HG03280 (cell line): ENCODE measurements around the gene GRID1.
"Not testable (repeated sequence)": the region's sequence is repeated elsewhere in the genome, so short reads cannot be mapped to it uniquely, and the experiment has no call there.

ENCODE experiments used
- ATAC-seq: cut with Tn5 transposase; IDR thresholded peaks from one replicate; pipeline ENCODE4 v1.9.1; 2021; ENCODE audit warnings: mild to moderate bottlenecking, moderate library complexity; ENCODE audit not compliant: unreplicated experiment

The GRID1 gene

DNA sequence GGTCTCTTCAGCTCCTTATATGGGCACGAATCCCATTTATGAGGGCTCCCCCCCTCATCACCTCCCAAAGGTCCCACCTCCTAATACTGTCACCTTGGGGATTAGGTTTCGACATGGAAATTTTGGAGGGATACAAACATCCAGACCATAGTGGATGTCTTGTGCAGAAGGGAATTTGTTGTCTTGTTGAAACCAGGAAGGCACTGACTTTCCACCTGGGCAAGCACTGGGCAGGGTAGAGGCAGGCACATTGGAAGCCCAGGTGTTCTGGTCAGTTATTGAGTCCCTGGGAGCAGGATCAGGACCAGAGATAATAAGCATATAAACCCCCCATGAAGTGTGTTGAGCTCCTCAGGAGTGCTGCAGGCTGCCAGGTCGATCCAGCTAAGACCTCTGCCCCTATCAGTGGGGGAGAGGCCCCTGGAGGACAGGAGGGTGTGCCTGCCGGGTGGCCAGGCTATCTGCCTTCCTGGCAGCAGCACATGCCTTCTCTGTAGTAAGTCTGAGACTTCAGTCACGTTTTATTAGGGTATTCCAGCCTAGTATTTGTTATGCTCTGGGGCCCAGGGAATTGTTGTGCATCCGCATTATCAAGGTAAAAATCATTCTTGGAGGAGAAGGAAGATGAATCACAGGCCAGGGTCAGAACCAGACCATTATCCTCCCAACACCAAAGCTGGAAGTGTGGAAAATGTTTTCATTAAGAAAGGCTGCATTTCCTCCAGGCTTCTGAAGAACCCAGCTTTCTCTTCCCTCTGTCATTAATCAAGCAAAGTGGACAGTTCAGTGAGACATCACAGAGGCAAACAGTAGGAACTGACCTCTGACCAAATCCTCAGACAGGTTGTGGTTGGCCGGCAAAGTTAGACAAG lies 503.1 kb downstream of the GRID1 start:
- ATAC-seq = no peak

GRCh38 chr10:85862771-85863170 lies 503.8 kb downstream of the GRID1 start:
- no peak for ATAC-seq

DNA sequence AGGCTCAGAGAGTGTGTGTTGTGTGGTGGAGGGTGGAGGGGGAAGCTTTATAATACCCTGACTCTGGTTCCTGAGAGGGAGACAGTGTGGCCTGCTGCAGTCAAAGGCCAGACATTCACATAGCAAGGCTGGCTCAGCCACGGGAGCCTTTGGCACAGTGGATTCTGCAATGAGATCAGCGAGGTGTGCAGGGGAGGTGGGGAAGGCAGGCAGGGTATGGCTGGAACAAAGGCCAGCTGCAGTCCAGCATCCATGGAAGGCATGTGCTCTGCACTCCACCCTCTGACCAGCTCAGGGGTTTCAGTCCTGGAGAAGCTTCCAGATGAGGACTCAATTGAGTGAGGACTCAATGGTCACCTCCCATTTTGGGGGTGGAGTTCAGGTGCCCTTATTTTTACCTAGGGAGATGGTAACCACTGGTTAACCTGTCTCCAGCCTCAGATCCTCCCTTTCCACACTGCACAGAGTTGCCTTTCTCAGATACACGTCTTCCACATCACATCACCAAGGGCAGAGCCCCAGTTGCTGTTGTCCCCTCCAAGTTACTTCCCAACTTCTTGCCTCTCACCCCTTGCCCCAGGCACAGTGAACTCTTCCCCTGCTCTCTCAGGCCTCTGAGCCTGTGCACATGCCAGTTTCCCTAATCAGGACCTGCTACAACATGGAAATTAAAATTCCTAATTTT lies 504.9 kb downstream of the GRID1 start:
- ATAC-seq = no peak

- no peak for ATAC-seq
Observed at GRCh38 chr10:85859859-85860258, 506.7 kb downstream of the GRID1 start.

DNA sequence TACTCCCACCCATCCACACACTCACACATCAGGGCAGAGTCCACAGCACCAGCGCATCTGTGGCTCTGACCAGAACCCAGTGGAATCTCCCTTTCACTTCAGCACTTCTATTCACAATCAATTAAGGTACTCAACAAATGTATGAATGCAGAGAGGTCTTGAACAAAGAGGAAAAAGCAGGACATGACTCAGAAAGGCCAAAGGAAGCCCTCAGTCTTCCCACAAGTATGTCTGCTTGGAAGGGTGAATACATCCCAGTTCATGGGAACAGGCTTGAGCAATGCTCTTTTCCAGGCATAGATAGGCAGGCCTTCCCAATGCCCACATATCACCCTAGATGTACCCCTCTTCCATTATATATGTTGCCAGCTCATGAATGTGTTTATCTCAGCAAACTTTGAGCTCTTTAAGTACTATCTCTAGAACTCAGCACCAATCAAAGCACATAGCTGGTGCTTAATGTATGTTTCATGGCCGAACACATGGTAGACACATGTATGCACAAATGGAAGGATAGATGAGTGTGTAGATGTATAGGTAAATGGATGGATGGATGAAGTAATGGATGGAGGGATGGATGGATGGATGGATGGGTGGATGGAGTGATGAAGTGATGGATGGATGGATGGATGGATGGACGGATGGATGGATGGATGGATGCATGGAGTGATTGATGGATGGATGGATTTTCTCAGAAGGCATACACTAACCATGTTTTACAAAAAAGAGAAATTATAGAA lies 507.6 kb downstream of the GRID1 start:
- no peak for ATAC-seq

DNA sequence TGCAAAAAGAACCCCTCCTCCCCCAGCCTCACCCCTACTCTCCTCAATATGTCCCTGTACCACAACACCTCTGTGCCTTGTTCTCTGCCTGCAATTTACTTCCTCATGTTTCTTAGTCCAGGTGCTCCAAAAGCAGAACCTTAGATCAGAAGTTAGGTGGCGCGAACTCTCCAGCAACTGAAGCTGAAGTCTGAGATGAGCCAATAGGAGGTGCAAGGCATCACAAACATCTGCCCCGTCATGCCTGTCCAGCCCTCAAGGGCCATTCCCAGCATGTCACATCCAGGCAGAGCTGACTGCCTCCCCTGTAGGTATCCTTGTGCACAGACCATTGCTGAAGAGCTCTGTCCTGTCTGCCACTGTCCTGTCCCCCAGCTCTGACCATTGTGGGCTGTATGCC lies 508.8 kb downstream of the GRID1 start:
- ATAC-seq = no peak

DNA sequence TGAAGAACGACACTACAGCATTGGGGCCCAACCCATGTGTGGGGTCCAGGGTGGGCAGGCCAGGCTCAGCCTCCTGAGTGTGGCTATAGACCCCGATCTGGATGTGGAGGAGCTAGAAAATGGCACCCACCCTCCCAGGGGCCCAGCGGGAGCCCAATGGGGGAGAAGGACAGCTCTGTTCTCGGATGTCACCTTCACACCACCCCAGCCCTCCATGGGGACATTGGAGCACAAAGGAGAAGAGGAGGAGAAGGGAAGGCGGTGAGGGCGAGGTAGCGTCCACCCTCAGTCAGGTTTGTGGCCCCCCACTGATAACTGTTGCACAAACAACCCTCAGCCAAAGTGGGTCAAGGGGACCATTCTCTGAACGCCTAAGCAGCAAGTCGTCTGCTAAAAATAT lies 509.3 kb downstream of the GRID1 start:
- no peak for ATAC-seq

DNA sequence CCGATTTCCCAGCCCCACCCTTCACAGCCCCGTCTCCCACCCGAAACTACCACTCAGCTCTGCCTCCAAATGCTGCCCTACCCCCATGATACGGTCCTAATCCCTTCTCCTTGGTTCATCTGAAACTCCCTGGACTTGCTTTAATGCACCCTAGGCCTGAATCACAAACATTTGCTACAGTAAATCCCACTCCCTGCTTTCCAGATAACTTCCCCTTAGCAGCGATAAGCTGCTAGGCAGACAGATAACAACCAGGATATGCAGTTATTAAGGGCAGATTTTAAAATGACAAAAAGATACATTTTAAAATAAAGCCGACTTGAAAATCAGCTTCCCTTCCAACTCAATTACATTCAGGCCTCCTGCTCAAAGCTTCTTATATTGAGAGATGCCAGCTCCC lies 514.7 kb downstream of the GRID1 start:
- ATAC-seq = no peak

DNA sequence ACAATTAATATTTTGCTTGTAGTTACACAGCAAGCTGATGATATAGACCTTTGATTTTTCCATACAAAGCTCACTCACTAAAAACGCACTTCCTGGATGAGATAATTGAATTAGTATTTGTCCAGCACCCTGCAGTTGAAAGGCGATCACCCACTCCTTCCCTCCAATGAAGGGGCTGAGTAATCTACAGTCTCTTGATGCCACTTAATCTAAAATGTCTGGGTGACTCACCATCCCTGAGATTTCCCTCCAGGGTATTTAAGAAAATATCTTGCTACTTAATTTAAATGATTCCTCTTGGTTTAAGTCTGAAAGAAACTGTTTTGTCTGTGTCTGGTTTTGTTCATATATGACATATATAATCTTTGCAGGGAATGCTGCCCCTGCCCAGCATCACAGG lies 515.3 kb downstream of the GRID1 start:
- no peak for ATAC-seq

DNA sequence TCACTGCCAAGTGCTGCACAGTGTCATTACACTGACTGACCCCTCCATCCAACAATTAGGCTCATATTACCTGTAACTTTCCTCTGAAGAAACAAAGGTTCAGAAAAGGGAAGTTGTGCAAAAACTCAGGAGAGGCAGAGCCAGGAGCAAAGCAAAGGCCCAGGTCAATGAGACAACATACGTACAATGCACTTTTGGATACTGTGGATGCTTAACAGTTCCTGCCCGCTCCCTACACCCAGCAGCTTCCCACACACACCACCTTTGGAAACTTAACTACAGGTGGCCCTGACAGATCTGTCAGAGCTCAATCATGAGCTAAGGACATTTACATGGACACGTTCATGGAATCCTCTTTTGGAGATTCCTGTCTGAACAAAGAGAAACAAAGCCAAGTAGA lies 515.9 kb downstream of the GRID1 start:
- no peak for ATAC-seq

GRCh38 chr10:85849315-85849714 lies 517.3 kb downstream of the GRID1 start:
- no peak for ATAC-seq

DNA sequence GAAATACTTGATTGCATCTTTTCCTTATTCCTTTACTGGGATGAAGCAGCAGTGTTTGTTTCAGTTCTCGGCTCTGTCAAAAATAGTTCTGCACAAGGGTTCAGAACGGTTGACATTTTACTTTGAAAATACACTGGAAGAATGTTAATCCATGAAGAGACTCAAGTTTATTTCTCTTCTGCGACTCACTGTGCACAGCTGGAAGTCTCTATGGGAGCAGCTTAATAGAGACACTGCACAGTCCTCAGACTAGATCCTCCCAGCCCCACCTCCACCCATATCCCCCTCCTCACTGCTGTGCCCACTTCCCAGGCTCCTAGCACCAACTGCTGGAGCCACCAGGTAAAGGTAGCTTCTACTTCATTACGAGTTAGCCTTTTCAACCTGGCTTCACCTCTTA lies 517.8 kb downstream of the GRID1 start:
- ATAC-seq = no peak

- no peak for ATAC-seq
Observed at GRCh38 chr10:85847085-85847484, 519.5 kb downstream of the GRID1 start.

GRCh38 chr10:85838660-85839059 lies 527.9 kb downstream of the GRID1 start:
- ATAC-seq = not testable (repeated sequence)

DNA sequence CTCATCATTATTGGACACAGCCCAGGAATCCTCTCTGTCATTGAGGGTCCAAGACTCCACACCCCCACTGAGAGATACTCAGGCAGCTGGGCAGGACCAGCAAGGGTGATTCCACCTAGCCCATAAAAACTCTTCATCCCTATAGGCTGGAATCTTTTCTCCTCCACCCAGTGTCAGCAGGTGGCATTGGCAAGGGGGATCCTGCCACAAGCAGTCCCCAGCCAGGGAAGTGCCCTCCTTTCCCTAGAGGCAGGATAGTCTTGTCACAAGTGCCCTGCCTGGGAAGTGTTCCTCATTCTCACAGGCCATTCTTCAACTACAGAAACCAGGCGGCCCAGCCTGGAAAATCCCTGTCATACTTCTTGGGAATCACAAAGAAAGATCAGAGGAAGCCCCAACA lies 533.6 kb downstream of the GRID1 start:
- no peak for ATAC-seq

- ATAC-seq = no peak
Observed at GRCh38 chr10:85831422-85831821, 535.2 kb downstream of the GRID1 start.

DNA sequence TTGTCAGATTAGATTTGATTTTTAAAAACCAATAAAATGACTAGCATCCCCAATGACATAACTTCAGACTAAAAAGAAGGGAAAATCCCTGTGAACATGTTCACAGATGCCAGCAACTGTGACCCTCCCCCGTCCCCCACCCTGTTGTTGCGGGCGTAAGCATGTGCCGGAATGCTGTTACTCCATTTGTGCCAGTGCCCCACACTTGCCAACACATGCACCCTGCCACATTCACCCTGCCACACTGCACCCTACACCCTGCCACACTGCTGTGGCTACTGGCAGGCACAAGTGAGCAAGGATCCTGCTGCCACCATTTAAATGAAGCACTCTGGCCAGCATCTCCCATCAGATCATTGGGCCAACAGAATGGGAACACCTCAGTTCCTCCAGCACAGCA lies 540.2 kb downstream of the GRID1 start:
- ATAC-seq = no peak

DNA sequence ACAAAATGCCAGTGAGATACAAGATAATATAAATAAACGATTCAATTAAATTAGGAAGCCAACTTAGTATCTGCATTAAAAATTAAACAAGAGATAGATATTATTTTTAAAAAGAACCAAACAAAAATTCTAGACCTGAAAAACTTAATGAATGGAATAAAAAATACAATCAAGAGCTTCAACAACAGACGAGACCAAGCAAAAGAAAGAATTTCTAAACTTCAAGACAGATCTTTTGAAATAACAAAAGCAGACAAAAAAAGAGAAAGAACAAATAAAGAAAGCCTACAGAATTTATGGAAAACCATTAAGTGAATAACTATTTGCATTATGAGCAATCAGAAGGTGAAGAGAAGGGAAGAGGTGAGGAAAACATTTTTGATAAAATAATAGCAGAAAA lies 555.2 kb downstream of the GRID1 start:
- no peak for ATAC-seq

DNA sequence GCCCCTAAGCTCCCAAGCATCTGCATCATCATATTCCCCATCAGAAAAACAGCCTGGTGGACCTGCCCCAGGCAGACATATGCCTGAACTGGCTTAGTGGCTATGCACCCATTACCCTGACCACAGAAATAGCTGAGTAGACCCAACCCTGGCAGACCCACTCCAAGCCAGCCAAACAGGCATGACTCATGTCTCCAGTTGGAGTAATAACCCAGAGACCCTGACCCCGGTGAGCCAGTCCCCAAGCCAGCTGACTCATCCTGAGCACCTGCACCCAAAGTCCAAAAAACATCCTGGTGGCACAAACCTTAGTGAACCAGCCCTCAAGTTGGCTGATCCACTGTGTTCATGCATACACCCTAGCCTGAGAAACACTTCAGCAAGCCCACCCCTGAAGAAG lies 555.9 kb downstream of the GRID1 start:
- ATAC-seq = no peak

GRCh38 chr10:85795460-85795859 lies 571.1 kb downstream of the GRID1 start:
- no peak for ATAC-seq

DNA sequence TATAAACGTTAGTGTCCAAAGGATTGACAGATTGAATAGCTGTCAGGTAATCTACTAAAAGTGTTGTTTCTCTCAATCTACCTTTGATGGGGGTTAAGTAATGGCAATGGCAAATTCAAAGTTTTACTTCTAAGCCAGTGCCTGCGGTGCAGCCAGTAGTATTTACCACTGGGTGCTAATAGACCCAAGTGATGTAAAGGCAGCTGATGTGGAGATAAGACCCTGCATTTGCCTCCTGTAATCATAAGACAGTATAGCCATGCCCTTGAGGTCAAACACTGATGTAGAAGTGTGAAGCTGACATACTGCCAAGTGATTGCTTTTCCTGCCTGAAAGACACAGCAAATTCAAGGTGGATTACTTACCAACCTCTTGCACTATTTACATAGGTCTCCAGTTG lies 572.0 kb downstream of the GRID1 start:
- ATAC-seq = no peak

- no peak for ATAC-seq
Observed at GRCh38 chr10:85792533-85792858, 574.1 kb downstream of the GRID1 start.
